SJSA1 (cell line): Measurements from ENCODE around the gene CTNND1. TPM values are rescaled to one million over a fixed set of nuclear protein-coding genes. Genes with fewer than 3 reads are reported as not detected.
A peak's percentile ranks its signal among the peaks of the same experiment; 100 is the strongest.

Source experiments
- DNase-seq, 2 experiments: peaks; one replicate each; pipeline ENCODE4 v3.0.0-alpha.2; 2015 to 2020; ENCODE audit warnings: low spot score in 2 of 2, low read depth in 1 of 2
- H3K27ac ChIP-seq: fragments of 250-450 bp; sonication (Bioruptor Pico); 2 replicates; pipeline ENCODE4 v1.5.1; 2020; ENCODE audit warnings: mild to moderate bottlenecking, moderate library complexity
- H3K27me3 ChIP-seq: fragments of 250-450 bp; sonication (Bioruptor Pico); replicated peaks from 2 replicates; pipeline ENCODE4 v1.5.1; 2020; ENCODE audit warnings: mild to moderate bottlenecking, moderate library complexity
- H3K36me3 ChIP-seq: fragments of 250-450 bp; sonication (Bioruptor Pico); 2 replicates; pipeline ENCODE4 v1.5.1; 2020; ENCODE audit warnings: mild to moderate bottlenecking
- H3K4me1 ChIP-seq: fragments of 250-450 bp; sonication (Bioruptor Pico); replicated peaks from 2 replicates; pipeline ENCODE4 v1.6.1; 2021; ENCODE audit warnings: mild to moderate bottlenecking
- H3K4me3 ChIP-seq: fragments of 250-450 bp; sonication (Bioruptor Pico); 2 replicates; pipeline ENCODE4 v1.5.1; 2020; ENCODE audit warnings: mild to moderate bottlenecking
- H3K9me3 ChIP-seq: fragments of 250-450 bp; sonication (Bioruptor Pico); replicated peaks from 2 replicates; pipeline ENCODE4 v1.5.1; 2020; ENCODE audit warnings: mild to moderate bottlenecking
- total RNA-seq: library from RNA; depleted of rRNA; stranded (reverse); fragments of >200 nt; shearing (Covaris generic); gene quantifications from 2 replicates; pipeline ENCODE4 v1.2.3, GENCODE V29; 2014

The CTNND1 gene
- total RNA-seq, 1 experiment from 2014 or later = 128 TPM

- Histone ChIP-seq H3K36me3 (peaks cover 65% of the 10 kb centered on the region), H3K27me3 (no peaks in the 10 kb centered on the region), H3K9me3 (no peaks in the 10 kb centered on the region), H3K4me3 (no peak overlapping the region), H3K4me1 (peaks cover 13% of the 10 kb centered on the region), H3K27ac (no peak overlapping the region)
- no peak for DNase-seq
These were observed 17.2 kb upstream of the CTNND1 start for GRCh38 chr11:57744357-57744756.

GRCh38 chr11:57745206-57745605 lies 16.4 kb upstream of the CTNND1 start:
- Histone ChIP-seq H3K27ac (no peak overlapping the region), H3K27me3 (no peaks in the 10 kb centered on the region), H3K4me3 (no peak overlapping the region), H3K9me3 (no peaks in the 10 kb centered on the region), H3K4me1 (peaks cover 13% of the 10 kb centered on the region), H3K36me3 (peaks cover 61% of the 10 kb centered on the region)
- DNase-seq = no peak

- no peak overlapping the region for H3K4me3 ChIP-seq
- no peak for DNase-seq
- H3K27ac ChIP-seq = no peak overlapping the region
- no peaks in the 10 kb centered on the region for H3K9me3 ChIP-seq
- H3K36me3 ChIP-seq = peaks cover 44% of the 10 kb centered on the region
- H3K4me1 ChIP-seq = peaks cover 7% of the 10 kb centered on the region
- H3K27me3 ChIP-seq = no peaks in the 10 kb centered on the region
These were observed 14.7 kb upstream of the CTNND1 start for GRCh38 chr11:57746920-57747319.

- H3K27me3 ChIP-seq = no peaks in the 10 kb centered on the region
- no peak overlapping the region for H3K4me3 ChIP-seq
These were observed 10.4 kb upstream of the CTNND1 start for GRCh38 chr11:57751176-57751575.

GRCh38 chr11:57751676-57752253 lies 9.8 kb upstream of the CTNND1 start, which contains the start of gene BTBD18:
Gene BTBD18 (minus strand): TSS chr11:57751819. CDS start chr11:57751188, 631 bp downstream.
- H3K4me3 ChIP-seq = no peak within 1 kb of the TSS
- H3K4me1 ChIP-seq = no peaks in the 10 kb centered on the region
- no peak within 1 kb of the TSS for H3K27ac ChIP-seq
- DNase-seq = peak in 1 of 2 experiments; percentile 36
- no peaks in the 10 kb centered on the region for H3K9me3 ChIP-seq
- peaks cover 3% of the 10 kb centered on the region; the same call in 1 of the 2 replicates for H3K36me3 ChIP-seq
- H3K27me3 ChIP-seq = no peaks in the 10 kb centered on the region

More at GRCh38 chr11:57751176-57751575, 10.4 kb upstream of the CTNND1 start:
- no peak for DNase-seq
- Histone ChIP-seq H3K36me3 (peaks cover 3% of the 10 kb centered on the region; the same call in 1 of the 2 replicates), H3K4me1 (no peaks in the 10 kb centered on the region), H3K9me3 (no peaks in the 10 kb centered on the region), H3K27ac (no peak overlapping the region)

GRCh38 chr11:57752954-57753353 lies 8.6 kb upstream of the CTNND1 start:
- DNase-seq = no peak
- Histone ChIP-seq H3K4me1 (no peaks in the 10 kb centered on the region), H3K27me3 (no peaks in the 10 kb centered on the region), H3K27ac (no peak overlapping the region), H3K9me3 (no peaks in the 10 kb centered on the region), H3K36me3 (no peaks in the 10 kb centered on the region), H3K4me3 (no peak overlapping the region)

GRCh38 chr11:57758174-57758573 lies 3.4 kb upstream of the CTNND1 start:
- DNase-seq = no peak
- peaks cover 4% of the 10 kb centered on the region for H3K4me1 ChIP-seq
- H3K27me3 ChIP-seq = no peaks in the 10 kb centered on the region
- no peaks in the 10 kb centered on the region for H3K9me3 ChIP-seq
- H3K27ac ChIP-seq = no peak overlapping the region
- H3K4me3 ChIP-seq = no peak overlapping the region
- no peaks in the 10 kb centered on the region for H3K36me3 ChIP-seq

- Histone ChIP-seq H3K9me3 (no peaks in the 10 kb centered on the region), H3K27ac (peak overlapping the region; percentile 85), H3K4me1 (peaks cover 21% of the 10 kb centered on the region), H3K27me3 (no peaks in the 10 kb centered on the region), H3K36me3 (peaks cover 15% of the 10 kb centered on the region), H3K4me3 (peak overlapping the region; percentile 52)
- DNase-seq = peak in 1 of 2 experiments; percentile 30
These were observed 746 bp downstream of the CTNND1 start for GRCh38 chr11:57762235-57762861.

- peak overlapping the region; percentile 52 for H3K4me3 ChIP-seq
- H3K4me1 ChIP-seq = peaks cover 21% of the 10 kb centered on the region
- no peaks in the 10 kb centered on the region for H3K9me3 ChIP-seq
- no peaks in the 10 kb centered on the region for H3K27me3 ChIP-seq
- no peak overlapping the region for H3K27ac ChIP-seq
- H3K36me3 ChIP-seq = peaks cover 17% of the 10 kb centered on the region
- peak in 1 of 2 experiments; percentile 44 for DNase-seq
These were observed 2.0 kb downstream of the CTNND1 start for GRCh38 chr11:57763568-57763967.

- peak overlapping the region; percentile 52 for H3K4me3 ChIP-seq
- no peak overlapping the region for H3K27ac ChIP-seq
- H3K36me3 ChIP-seq = peaks cover 17% of the 10 kb centered on the region
- no peak for DNase-seq
- no peaks in the 10 kb centered on the region for H3K27me3 ChIP-seq
- H3K4me1 ChIP-seq = peaks cover 21% of the 10 kb centered on the region
- H3K9me3 ChIP-seq = no peaks in the 10 kb centered on the region
These were observed 2.4 kb downstream of the CTNND1 start for GRCh38 chr11:57764021-57764420.

- Histone ChIP-seq H3K27ac (no peak overlapping the region), H3K4me3 (peak overlapping the region; percentile 52; the same call in 1 of the 2 replicates), H3K36me3 (peaks cover 22% of the 10 kb centered on the region), H3K4me1 (peaks cover 21% of the 10 kb centered on the region), H3K9me3 (no peaks in the 10 kb centered on the region), H3K27me3 (no peaks in the 10 kb centered on the region)
- DNase-seq = peak in 1 of 2 experiments; percentile 23
These were observed 3.0 kb downstream of the CTNND1 start for GRCh38 chr11:57764566-57764965.

GRCh38 chr11:57764972-57765371 lies 3.4 kb downstream of the CTNND1 start:
- H3K4me3 ChIP-seq = peak overlapping the region; percentile 2; the same call in 1 of the 2 replicates
- no peaks in the 10 kb centered on the region for H3K9me3 ChIP-seq
- no peak overlapping the region for H3K27ac ChIP-seq
- peaks cover 21% of the 10 kb centered on the region for H3K4me1 ChIP-seq
- peaks cover 25% of the 10 kb centered on the region for H3K36me3 ChIP-seq
- H3K27me3 ChIP-seq = no peaks in the 10 kb centered on the region
- no peak for DNase-seq

GRCh38 chr11:57770793-57771192 lies 9.2 kb downstream of the CTNND1 start:
- DNase-seq = no peak
- Histone ChIP-seq H3K36me3 (peaks cover 33% of the 10 kb centered on the region), H3K9me3 (no peaks in the 10 kb centered on the region)

GRCh38 chr11:57771365-57771764 lies 9.8 kb downstream of the CTNND1 start:
- Histone ChIP-seq H3K27me3 (no peaks in the 10 kb centered on the region), H3K27ac (no peak overlapping the region), H3K36me3 (peaks cover 30% of the 10 kb centered on the region), H3K9me3 (no peaks in the 10 kb centered on the region), H3K4me1 (peaks cover 34% of the 10 kb centered on the region), H3K4me3 (no peak overlapping the region)
- DNase-seq = no peak

More at GRCh38 chr11:57770793-57771192, 9.2 kb downstream of the CTNND1 start:
- no peak overlapping the region for H3K4me3 ChIP-seq
- H3K27me3 ChIP-seq = no peaks in the 10 kb centered on the region
- H3K4me1 ChIP-seq = peaks cover 28% of the 10 kb centered on the region
- no peak overlapping the region for H3K27ac ChIP-seq
